GM23338 (cell line): ENCODE data around the gene TMEM135. TPM values are rescaled to one million over a fixed set of nuclear protein-coding genes. Genes with fewer than 3 reads are reported as not detected.

Source experiments
- ATAC-seq: fragments of 200-7000 bp; cut with Tn5 transposase; 3 replicates; pipeline ENCODE4 v1.9.1; 2020
- DNase-seq: peaks from one replicate; pipeline ENCODE4 v3.0.0-alpha.2; 2015; ENCODE audit warnings: low spot score
- H2AFZ ChIP-seq: fragments of 200-600 bp; sonication (generic); 2 replicates; pipeline ENCODE4 v1.8.0; 2016; ENCODE audit warnings: antibody characterized with exemption, mild to moderate bottlenecking, moderate library complexity
- H3F3A ChIP-seq: fragments of 200-600 bp; sonication (generic); replicated peaks from 2 replicates; pipeline ENCODE4 v1.8.0; 2017; ENCODE audit warnings: antibody characterized with exemption, mixed run types, low read depth
- H3K27ac ChIP-seq: fragments of 200-600 bp; sonication (generic); 2 replicates; pipeline ENCODE4 v1.6.1; 2016; ENCODE audit warnings: low read depth
- H3K27me3 ChIP-seq: fragments of 200-600 bp; sonication (generic); 2 replicates; pipeline ENCODE4 v1.8.0; 2016; ENCODE audit warnings: mild to moderate bottlenecking, mixed run types, moderate library complexity; ENCODE audit not compliant: insufficient read depth
- H3K36me3 ChIP-seq: fragments of 200-600 bp; sonication (generic); 2 replicates; pipeline ENCODE4 v1.8.0; 2016; ENCODE audit warnings: mild to moderate bottlenecking; ENCODE audit not compliant: insufficient read depth
- H3K4me1 ChIP-seq: fragments of 200-600 bp; sonication (generic); 2 replicates; pipeline ENCODE4 v1.8.0; 2016; ENCODE audit warnings: mild to moderate bottlenecking, moderate library complexity; ENCODE audit not compliant: insufficient read depth
- H3K4me2 ChIP-seq: fragments of 200-600 bp; sonication (generic); 2 replicates; pipeline ENCODE4 v1.7.1; 2017; ENCODE audit warnings: mixed run types
- H3K4me3 ChIP-seq: fragments of 200-600 bp; sonication (generic); 2 replicates; pipeline ENCODE4 v1.6.1; 2016; ENCODE audit warnings: mixed run types
- H3K79me2 ChIP-seq: fragments of 200-600 bp; sonication (generic); replicated peaks from 2 replicates; pipeline ENCODE4 v1.8.0; 2017; ENCODE audit warnings: mild to moderate bottlenecking; ENCODE audit not compliant: insufficient read depth
- H3K9me2 ChIP-seq: fragments of 200-600 bp; sonication (generic); 2 replicates; pipeline ENCODE4 v1.8.0; 2017; ENCODE audit not compliant: insufficient read depth
- H4K20me1 ChIP-seq: fragments of 200-600 bp; sonication (generic); replicated peaks from 2 replicates; pipeline ENCODE4 v1.8.0; 2017; ENCODE audit warnings: mild to moderate bottlenecking; ENCODE audit not compliant: insufficient read depth
- H3K27ac Mint-ChIP-seq: 2 replicates; pipeline ENCODE4 v1.8.0; 2020; ENCODE audit warnings: inconsistent platforms, mild to moderate bottlenecking, moderate library complexity, mixed read lengths
- H3K27me3 Mint-ChIP-seq: 3 replicates; pipeline ENCODE4 v1.8.0; 2022; ENCODE audit warnings: low read depth, mild to moderate bottlenecking, moderate library complexity, mixed read lengths, inconsistent platforms; ENCODE audit not compliant: insufficient read depth, poor library complexity
- H3K36me3 Mint-ChIP-seq: 3 replicates; pipeline ENCODE4 v1.8.0; 2021; ENCODE audit warnings: low read depth, mild to moderate bottlenecking, inconsistent platforms, moderate library complexity, mixed read lengths
- H3K4me1 Mint-ChIP-seq: 3 replicates; pipeline ENCODE4 v1.8.0; 2020; ENCODE audit warnings: mild to moderate bottlenecking, inconsistent platforms, mixed read lengths
- H3K4me3 Mint-ChIP-seq: 3 replicates; pipeline ENCODE4 v1.8.0; 2021; ENCODE audit warnings: moderate library complexity, mild to moderate bottlenecking, inconsistent platforms, mixed read lengths
- H3K9me3 Mint-ChIP-seq: 3 replicates; pipeline ENCODE4 v1.8.0; 2020; ENCODE audit warnings: moderate library complexity, mild to moderate bottlenecking, inconsistent platforms, mixed read lengths
- CTCF ChIP-seq, 2 experiments: fragments of 200-600 bp in 1 of 2; sonication (generic) in 1 of 2; conservative IDR thresholded peaks; 2 replicates each; pipeline versions ENCODE4 v1.5.1 to v1.6.1; 2016 to 2017; ENCODE audit warnings: antibody characterized with exemption in 2 of 2, low read depth in 2 of 2, mild to moderate bottlenecking in 2 of 2, moderate library complexity in 1 of 2
- ETS1 ChIP-seq: IDR thresholded peaks from 2 replicates; pipeline ENCODE4 v1.6.1; 2016; ENCODE audit warnings: antibody characterized with exemption
- EZH2phosphoT487 ChIP-seq: fragments of 200-600 bp; sonication (generic); IDR thresholded peaks from one replicate; pipeline ENCODE4 v1.8.1; 2018; ENCODE audit warnings: antibody characterized with exemption; ENCODE audit not compliant: unreplicated experiment
- JUNB ChIP-seq: IDR thresholded peaks from one replicate; pipeline ENCODE4 v1.6.1; 2016; ENCODE audit warnings: antibody characterized with exemption; ENCODE audit not compliant: unreplicated experiment
- NANOG ChIP-seq: IDR thresholded peaks from 2 replicates; pipeline ENCODE4 v1.6.1; 2016; ENCODE audit warnings: antibody characterized with exemption, borderline replicate concordance
- POLR2AphosphoS5 ChIP-seq: IDR thresholded peaks from 2 replicates; pipeline ENCODE4 v1.6.1; 2016; ENCODE audit warnings: antibody characterized with exemption, low read depth
- REST ChIP-seq: IDR thresholded peaks from one replicate; pipeline ENCODE4 v1.6.1; 2018; ENCODE audit warnings: antibody characterized with exemption; ENCODE audit not compliant: unreplicated experiment
- STAT1 ChIP-seq: IDR thresholded peaks from one replicate; pipeline ENCODE4 v1.6.1; 2016; ENCODE audit warnings: antibody characterized with exemption; ENCODE audit not compliant: unreplicated experiment
- ZNF114 ChIP-seq: fragments of 250-450 bp; sonication (Bioruptor Pico); IDR thresholded peaks from 2 replicates; pipeline ENCODE4 v1.5.0; 2020; ENCODE audit warnings: mild to moderate bottlenecking, moderate library complexity
- polyA plus RNA-seq: library from polyadenylated mRNA; unstranded; fragments of >200 nt; fragmentation: Nextera tagmentation; extraction: Ambion mirVana; gene quantifications from 2 replicates; pipeline ENCODE4 v1.2.1, GENCODE V29; 2016
- total RNA-seq: library from RNA; depleted of rRNA; stranded (reverse); fragments of >200 nt; shearing (Covaris generic); gene quantifications from 2 replicates; pipeline ENCODE4 v1.2.3, GENCODE V29; 2014

TMEM135 gene
- total and polyA plus RNA-seq, 2 experiments from 2014 or later = 23.4 to 49.9 TPM

GRCh38 chr11:87296627-87297026 is 258.9 kb downstream of the TMEM135 start (continued):
- no peak for TF ChIP-seq REST
- TF ChIP-seq EZH2phosphoT487 = no peak
- no peak for TF ChIP-seq ETS1
- no peak for TF ChIP-seq CTCF (conservative IDR thresholded peaks at IDR 0.05; ENCODE audit: low read depth in 2 of 2)
- no peak for TF ChIP-seq NANOG
- TF ChIP-seq JUNB = no peak
- TF ChIP-seq POLR2AphosphoS5 = no peak
- TF ChIP-seq ZNF114 = no peak

- TF ChIP-seq STAT1 = no peak
- Histone ChIP-seq H3K27me3 (no peaks in the 10 kb centered on the region), H3K27ac (no peak overlapping the region), H3K4me2 (no peak overlapping the region), H3K9me2 (no peaks in the 10 kb centered on the region), H3K4me1 (peaks cover 58% of the 10 kb centered on the region), H3F3A (no peaks in the 10 kb centered on the region), H2AFZ (no peak overlapping the region), H4K20me1 (no peaks in the 10 kb centered on the region), H3K36me3 (no peaks in the 10 kb centered on the region), H3K79me2 (no peaks in the 10 kb centered on the region), H3K4me3 (no peak overlapping the region)
- ATAC-seq = no peak
- no peak overlapping the region for H3K4me3 Mint-ChIP-seq
- no peaks in the 10 kb centered on the region for H3K9me3 Mint-ChIP-seq
- peaks cover 2% of the 10 kb centered on the region for H3K27me3 Mint-ChIP-seq
- H3K27ac Mint-ChIP-seq = no peak overlapping the region
- no peak for DNase-seq
- H3K36me3 Mint-ChIP-seq = no peaks in the 10 kb centered on the region
- peaks cover 59% of the 10 kb centered on the region for H3K4me1 Mint-ChIP-seq
These were observed 260.4 kb downstream of the TMEM135 start for GRCh38 chr11:87298155-87298554.
